ENCODE results near the gene MRGPRF.

The MRGPRF gene

GRCh38 chr11:69058511-69059270 lies 45.6 kb upstream of the MRGPRF start:
- Histone ChIP-seq H3K9ac (ENCODE audit: low read depth, low read length, poor library complexity, severe bottlenecking) (peak overlapping the region; percentile 26), H3K9me3 (ENCODE audit: insufficient read depth, low read depth, low read length) (no peaks in the 10 kb centered on the region), H3K36me3 (ENCODE audit: insufficient read depth, low read length) (peaks cover 5% of the 10 kb centered on the region; the same call in 1 of the 2 replicates), H3K4me1 (ENCODE audit: insufficient read depth, low read length, poor library complexity, severe bottlenecking) (peaks cover 30% of the 10 kb centered on the region), H3K9me2 (replicated peaks; ENCODE audit: low read depth, low read length) (no peaks in the 10 kb centered on the region), H3K4me3 (ENCODE audit: low read length, poor library complexity, severe bottlenecking) (no peak overlapping the region), H3K79me2 (ENCODE audit: insufficient read depth, low read length) (peaks cover 49% of the 10 kb centered on the region), H3K27me3 (ENCODE audit: insufficient read depth, low read length, poor library complexity, severe bottlenecking) (no peaks in the 10 kb centered on the region), H3K4me2 (ENCODE audit: low read depth, low read length, poor library complexity, severe bottlenecking) (no peak overlapping the region), H3F3A (ENCODE audit: low read depth) (no peaks in the 10 kb centered on the region), H2AFZ (ENCODE audit: low read length) (no peak overlapping the region), H4K20me1 (ENCODE audit: insufficient read depth, low read length, poor library complexity, severe bottlenecking) (peaks cover 8% of the 10 kb centered on the region)
- TF ChIP-seq CTCF (conservative IDR thresholded peaks at IDR 0.05; ENCODE audit: low read length) (no peak), EZH2phosphoT487 (IDR thresholded peaks at IDR 0.05; ENCODE audit: borderline replicate concordance) (no peak)

DNA sequence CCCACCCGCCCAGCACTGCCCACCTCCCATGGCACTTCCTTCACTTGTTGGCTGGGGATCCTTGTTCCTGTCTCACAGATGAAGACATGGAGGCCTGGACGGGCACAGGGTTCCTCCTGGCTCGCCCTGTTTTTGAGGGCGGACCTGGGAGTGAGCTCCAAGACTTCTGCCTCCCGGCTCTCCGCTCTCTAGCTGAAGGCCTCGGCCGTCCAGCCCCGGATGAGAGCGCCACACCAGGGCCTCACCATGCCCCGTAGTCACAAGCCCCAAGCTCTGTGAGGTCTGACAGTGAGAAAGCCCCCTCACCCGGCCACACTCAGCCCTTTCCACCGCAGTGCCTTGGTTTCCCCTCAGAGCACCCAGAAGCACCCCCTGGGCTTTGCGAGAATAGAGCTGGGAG lies 44.8 kb upstream of the MRGPRF start:
- peaks cover 3% of the 10 kb centered on the region; the same call in 1 of the 2 replicates for H3K36me3 ChIP-seq (ENCODE audit: insufficient read depth, low read length)
- TF ChIP-seq EZH2phosphoT487 (IDR thresholded peaks at IDR 0.05; ENCODE audit: borderline replicate concordance): no peak
- no peak for TF ChIP-seq CTCF (conservative IDR thresholded peaks at IDR 0.05; ENCODE audit: low read length)
- peaks cover 12% of the 10 kb centered on the region for H4K20me1 ChIP-seq (ENCODE audit: insufficient read depth, low read length, poor library complexity, severe bottlenecking)
- no peaks in the 10 kb centered on the region for H3K9me3 ChIP-seq (ENCODE audit: insufficient read depth, low read depth, low read length)
- H3K9me2 ChIP-seq (replicated peaks; ENCODE audit: low read depth, low read length): no peaks in the 10 kb centered on the region
- no peak overlapping the region for H3K4me3 ChIP-seq (ENCODE audit: low read length, poor library complexity, severe bottlenecking)
- H3K9ac ChIP-seq (ENCODE audit: low read depth, low read length, poor library complexity, severe bottlenecking): peak overlapping the region; percentile 26
- no peaks in the 10 kb centered on the region for H3K27me3 ChIP-seq (ENCODE audit: insufficient read depth, low read length, poor library complexity, severe bottlenecking)
- H3F3A ChIP-seq (ENCODE audit: low read depth): no peaks in the 10 kb centered on the region
- no peak overlapping the region for H3K4me2 ChIP-seq (ENCODE audit: low read depth, low read length, poor library complexity, severe bottlenecking)
- H3K4me1 ChIP-seq (ENCODE audit: insufficient read depth, low read length, poor library complexity, severe bottlenecking): peaks cover 36% of the 10 kb centered on the region
- no peak overlapping the region for H2AFZ ChIP-seq (ENCODE audit: low read length)
- peaks cover 58% of the 10 kb centered on the region for H3K79me2 ChIP-seq (ENCODE audit: insufficient read depth, low read length)

GRCh38 chr11:69057236-69057635 lies 44.2 kb upstream of the MRGPRF start:
- Histone ChIP-seq H3F3A (ENCODE audit: low read depth) (no peaks in the 10 kb centered on the region), H3K9me2 (replicated peaks; ENCODE audit: low read depth, low read length) (no peaks in the 10 kb centered on the region), H2AFZ (ENCODE audit: low read length) (no peak overlapping the region), H3K4me3 (ENCODE audit: low read length, poor library complexity, severe bottlenecking) (no peak overlapping the region), H3K9ac (ENCODE audit: low read depth, low read length, poor library complexity, severe bottlenecking) (peak overlapping the region; percentile 31), H3K79me2 (ENCODE audit: insufficient read depth, low read length) (peaks cover 63% of the 10 kb centered on the region), H3K4me2 (ENCODE audit: low read depth, low read length, poor library complexity, severe bottlenecking) (peak overlapping the region; percentile 66), H3K36me3 (ENCODE audit: insufficient read depth, low read length) (peaks cover 3% of the 10 kb centered on the region; the same call in 1 of the 2 replicates), H3K27me3 (ENCODE audit: insufficient read depth, low read length, poor library complexity, severe bottlenecking) (no peaks in the 10 kb centered on the region), H4K20me1 (ENCODE audit: insufficient read depth, low read length, poor library complexity, severe bottlenecking) (peaks cover 11% of the 10 kb centered on the region), H3K4me1 (ENCODE audit: insufficient read depth, low read length, poor library complexity, severe bottlenecking) (peaks cover 41% of the 10 kb centered on the region), H3K9me3 (ENCODE audit: insufficient read depth, low read depth, low read length) (no peaks in the 10 kb centered on the region)
- no peak for TF ChIP-seq EZH2phosphoT487 (IDR thresholded peaks at IDR 0.05; ENCODE audit: borderline replicate concordance)
- TF ChIP-seq CTCF (conservative IDR thresholded peaks at IDR 0.05; ENCODE audit: low read length): no peak

All from Loucy (cell line).